K562 (cell line): Measurements from ENCODE around the gene CYYR1. TPM values are rescaled to one million over a fixed set of nuclear protein-coding genes. Genes with fewer than 3 reads are reported as not detected.

Experiments used
- ATAC-seq: fragments of 200-7000 bp; cut with Tn5 transposase; 3 replicates; pipeline ENCODE4 v1.9.1; 2020; ENCODE audit warnings: moderate library complexity
- BruUV-seq: library from RNA; stranded (reverse); fragments of 400-500 nt; replicated peaks from 2 replicates; lab custom pipeline; 2021; lab: Mats Ljungman, UMichigan
- CTCF ChIA-PET: fragments of 300-600 bp; formaldehyde crosslinking; extraction: SDS; loops from one replicate; lab custom pipeline; 2021; ENCODE audit warnings: low intra/inter-chr PET ratio; lab: Yijun Ruan, JAX
- POLR2A ChIA-PET: fragments of 300-600, 350-650 bp; sonication (Branson Sonifier 250); formaldehyde crosslinking; extraction: SDS; loops from one replicate; lab custom pipeline; 2021; ENCODE audit warnings: antibody characterized with exemption, inconsistent platforms; lab: Yijun Ruan, JAX
- DNase-seq, 4 experiments: peaks; one replicate each; pipeline versions ENCODE4 v3.0.0 to v3.0.0-alpha.2; 2011 to 2018; ENCODE audit warnings: low spot score in 3 of 4, mixed read lengths in 3 of 4; ENCODE audit errors: extremely low read depth in 1 of 4
- FAIRE-seq: peaks from 2 replicates; lab custom pipeline; 2011; peaks lifted over from hg19 to GRCh38; lab: Jason Lieb, UNC
- H2AFZ ChIP-seq: 2 replicates; pipeline ENCODE4 v1.6.0; 2011; ENCODE audit warnings: low read depth, low read length, control low read depth, inconsistent platforms
- H3K27ac ChIP-seq: fragments of 200-600 bp; 3 replicates; pipeline ENCODE4 v1.8.0; 2011; ENCODE audit warnings: low read depth, mild to moderate bottlenecking, control low read depth, inconsistent platforms, low read length, moderate library complexity, mixed read lengths; ENCODE audit errors: extremely low read depth
- H3K27me3 ChIP-seq, 2 experiments: fragments of 300-600 bp in 1 of 2; 2 replicates in 1 of 2; 3 replicates in 1 of 2; pipeline versions ENCODE4 v1.6.0 to v1.8.0; 2011; ENCODE audit warnings: inconsistent platforms in 2 of 2, low read length in 2 of 2, mild to moderate bottlenecking in 1 of 2, mixed read lengths in 1 of 2, moderate library complexity in 1 of 2; ENCODE audit not compliant: control insufficient read depth in 2 of 2, insufficient read depth in 2 of 2
- H3K36me3 ChIP-seq: fragments of 300-600 bp; 3 replicates; pipeline ENCODE4 v1.8.0; 2011; ENCODE audit warnings: mild to moderate bottlenecking, low read length, inconsistent platforms; ENCODE audit not compliant: control insufficient read depth, insufficient read depth
- H3K4me1 ChIP-seq, 2 experiments: fragments of 200-600 bp in 1 of 2; replicated peaks in 1 of 2; 2 replicates in 1 of 2; 3 replicates in 1 of 2; pipeline versions ENCODE4 v1.5.1 to v1.8.0; 2011; ENCODE audit warnings: inconsistent platforms in 2 of 2, low read length in 2 of 2, mild to moderate bottlenecking in 1 of 2, mixed read lengths in 1 of 2, moderate library complexity in 1 of 2; ENCODE audit not compliant: control insufficient read depth in 2 of 2, insufficient read depth in 2 of 2
- H3K4me2 ChIP-seq: 2 replicates; pipeline ENCODE4 v1.6.1; 2011; ENCODE audit warnings: low read length, control low read depth, inconsistent platforms, mixed read lengths; ENCODE audit not compliant: insufficient read depth
- H3K4me3 ChIP-seq: fragments of 200-600 bp; sonication (generic), shearing (Covaris generic); 2 replicates; pipeline ENCODE4 v1.5.1; 2016; ENCODE audit warnings: control low read depth, inconsistent platforms
- H3K79me2 ChIP-seq: fragments of 200-600 bp; 3 replicates; pipeline ENCODE4 v1.8.0; 2011; ENCODE audit warnings: low read length, inconsistent platforms; ENCODE audit not compliant: control insufficient read depth, insufficient read depth
- H3K9ac ChIP-seq, 2 experiments: 2 replicates each; pipeline versions ENCODE4 v1.6.0 to v1.6.1; 2011; ENCODE audit warnings: low read depth in 2 of 2, low read length in 2 of 2, control low read depth in 1 of 2, inconsistent platforms in 1 of 2, mild to moderate bottlenecking in 1 of 2, mixed read lengths in 1 of 2; ENCODE audit not compliant: insufficient read depth in 1 of 2
- H3K9me1 ChIP-seq: one replicate; pipeline ENCODE4 v1.6.0; 2011; ENCODE audit warnings: inconsistent platforms, mild to moderate bottlenecking, low read length, moderate library complexity; ENCODE audit not compliant: control insufficient read depth, insufficient read depth
- H3K9me3 ChIP-seq: replicated peaks from 2 replicates; pipeline ENCODE4 v1.5.1; 2011; ENCODE audit warnings: low read depth, low read length, inconsistent platforms; ENCODE audit not compliant: control insufficient read depth, insufficient read depth
- H4K20me1 ChIP-seq: replicated peaks from 2 replicates; pipeline ENCODE4 v1.6.1; 2011; ENCODE audit warnings: low read length, inconsistent platforms, mixed read lengths; ENCODE audit not compliant: control insufficient read depth, insufficient read depth
- ARID3B ChIP-seq: fragments of 250-450 bp; sonication (Bioruptor Pico); IDR thresholded peaks from 2 replicates; pipeline ENCODE4 v1.4.0; 2020; ENCODE audit warnings: borderline replicate concordance
- CAMTA2 ChIP-seq: fragments of 250-450 bp; sonication (Bioruptor Pico); conservative IDR thresholded peaks from 2 replicates; pipeline ENCODE4 v1.5.1; 2022
- WGBS: fragments of 100-300 bp; shearing (Covaris generic); methylation state at CpG from one replicate; pipeline ENCODE4 v1.1.6; 2016; ENCODE audit warnings: low coverage, mixed read lengths; ENCODE audit not compliant: insufficient coverage; ENCODE audit errors: missing lambda C conversion rate; 5-methylcytosine and 5-hydroxymethylcytosine counted together
- in situ Hi-C: fragments of 300-500 bp; cut with MboI; formaldehyde crosslinking; loops from 4 replicates; pipeline ENCODE4 v1.15.0; 2018; ENCODE audit warnings: inconsistent platforms, mixed read lengths
- intact Hi-C: fragments of 100-400 bp; cut with micrococcal nuclease; formaldehyde crosslinking; loops from 2 replicates; pipeline ENCODE4 v1.14.2; 2022
- polyA plus RNA-seq, 8 experiments: library from polyadenylated mRNA; depleted of rRNA in 4 of 8; stranded (reverse) in 5 of 8; unstranded in 3 of 8; fragments of >200 nt; fragmentation: Nextera tagmentation in 2 of 8; fragmentation: Illumina TruSeq in 1 of 8; extraction: Ambion mirVana in 2 of 8; extraction: Trizol in 1 of 8; gene quantifications; 2 replicates each; pipeline versions ENCODE4 v1.2.1 to v1.2.3, GENCODE V29; 2011 to 2014; ENCODE audit warnings: inconsistent platforms in 1 of 8, missing spikeins in 1 of 8
- total RNA-seq, 7 experiments: library from RNA; depleted of rRNA in 6 of 7; stranded (reverse); fragments of >200 nt in 6 of 7; fragmentation: Illumina TruSeq in 2 of 7; extraction: Trizol in 2 of 7; gene quantifications; 2 replicates each; pipeline versions ENCODE4 v1.2.1 to v1.2.3, GENCODE V29; 2011 to 2021; ENCODE audit warnings: low replicate concordance in 1 of 7
- TF ChIP-seq, protein P1 (sequence below): fragments of 450-650 bp; IDR thresholded peaks from 2 replicates; pipeline ENCODE4 v1.6.1; 2018; ENCODE audit warnings: mild to moderate bottlenecking, low read depth; ENCODE audit not compliant: partially characterized antibody
- TF ChIP-seq, protein P2 (sequence below): fragments of 250-450 bp; sonication (Bioruptor Pico); IDR thresholded peaks from 2 replicates; pipeline ENCODE4 v1.5.0; 2022; ENCODE audit warnings: mild to moderate bottlenecking

The CYYR1 gene
- total and polyA plus RNA-seq, 9 of the 15 experiments (the other 6 are each of a cell fraction or from before 2014, with no cell fraction given) = not detected

DNA sequence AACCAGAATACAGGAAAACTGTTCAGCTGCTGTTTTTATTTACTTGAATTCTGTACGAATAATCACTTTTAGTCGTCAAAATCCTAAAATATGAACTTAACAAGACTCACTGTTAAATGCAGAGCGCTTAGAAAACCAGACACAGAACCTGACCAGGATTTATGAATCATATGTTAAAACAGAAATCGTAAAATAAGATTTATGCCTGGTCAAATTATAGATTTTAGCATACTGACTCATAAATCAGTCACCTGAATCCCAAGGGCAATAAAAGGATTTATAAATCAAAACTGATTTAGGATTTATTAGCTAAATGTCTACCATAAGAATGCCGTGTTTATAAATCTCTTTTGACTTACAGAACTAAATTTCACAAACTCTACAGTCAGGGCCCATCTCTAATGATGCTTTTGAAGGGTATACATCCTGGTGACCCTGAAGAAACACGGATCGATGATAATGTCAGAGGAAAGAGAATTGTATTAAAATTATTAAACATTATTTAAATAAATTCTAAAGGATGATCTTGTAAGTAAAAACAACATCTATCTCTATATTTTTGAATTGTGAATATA, 28.8 kb downstream of the CYYR1 start:
- POLR2A ChIA-PET = no interaction called here
- CTCF ChIA-PET = no interaction called here
- no TSS peak for BruUV-seq
- FAIRE-seq (no peak), ATAC-seq (no peak), DNase-seq (no peak)
- H3K4me2 ChIP-seq = no peak overlapping the region
- TF ChIP-seq, protein P1, sequence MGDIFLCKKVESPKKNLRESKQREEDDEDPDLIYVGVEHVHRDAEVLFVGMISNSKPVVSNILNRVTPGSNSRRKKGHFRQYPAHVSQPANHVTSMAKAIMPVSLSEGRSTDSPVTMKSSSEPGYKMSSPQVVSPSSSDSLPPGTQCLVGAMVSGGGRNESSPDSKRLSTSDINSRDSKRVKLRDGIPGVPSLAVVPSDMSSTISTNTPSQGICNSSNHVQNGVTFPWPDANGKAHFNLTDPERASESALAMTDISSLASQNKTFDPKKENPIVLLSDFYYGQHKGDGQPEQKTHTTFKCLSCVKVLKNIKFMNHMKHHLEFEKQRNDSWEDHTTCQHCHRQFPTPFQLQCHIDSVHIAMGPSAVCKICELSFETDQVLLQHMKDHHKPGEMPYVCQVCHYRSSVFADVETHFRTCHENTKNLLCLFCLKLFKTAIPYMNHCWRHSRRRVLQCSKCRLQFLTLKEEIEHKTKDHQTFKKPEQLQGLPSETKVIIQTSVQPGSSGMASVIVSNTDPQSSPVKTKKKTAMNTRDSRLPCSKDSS = no peak
- TF ChIP-seq CAMTA2 (CRISPR knock-in tag) = no peak
- TF ChIP-seq, protein P2, sequence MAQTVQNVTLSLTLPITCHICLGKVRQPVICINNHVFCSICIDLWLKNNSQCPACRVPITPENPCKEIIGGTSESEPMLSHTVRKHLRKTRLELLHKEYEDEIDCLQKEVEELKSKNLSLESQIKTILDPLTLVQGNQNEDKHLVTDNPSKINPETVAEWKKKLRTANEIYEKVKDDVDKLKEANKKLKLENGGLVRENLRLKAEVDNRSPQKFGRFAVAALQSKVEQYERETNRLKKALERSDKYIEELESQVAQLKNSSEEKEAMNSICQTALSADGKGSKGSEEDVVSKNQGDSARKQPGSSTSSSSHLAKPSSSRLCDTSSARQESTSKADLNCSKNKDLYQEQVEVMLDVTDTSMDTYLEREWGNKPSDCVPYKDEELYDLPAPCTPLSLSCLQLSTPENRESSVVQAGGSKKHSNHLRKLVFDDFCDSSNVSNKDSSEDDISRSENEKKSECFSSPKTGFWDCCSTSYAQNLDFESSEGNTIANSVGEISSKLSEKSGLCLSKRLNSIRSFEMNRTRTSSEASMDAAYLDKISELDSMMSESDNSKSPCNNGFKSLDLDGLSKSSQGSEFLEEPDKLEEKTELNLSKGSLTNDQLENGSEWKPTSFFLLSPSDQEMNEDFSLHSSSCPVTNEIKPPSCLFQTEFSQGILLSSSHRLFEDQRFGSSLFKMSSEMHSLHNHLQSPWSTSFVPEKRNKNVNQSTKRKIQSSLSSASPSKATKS (CRISPR knock-in tag) = no peak
- TF ChIP-seq ARID3B (CRISPR knock-in tag) = no peak
- in situ Hi-C loops = no loop called here
- H3K79me2 ChIP-seq = no peaks in the 10 kb centered on the region
- H3K9me3 ChIP-seq = peaks cover 2% of the 10 kb centered on the region; the same call in 1 of the 2 replicates
- no peaks in the 10 kb centered on the region for H3K4me1 ChIP-seq
- H3K9me1 ChIP-seq = no peaks in the 10 kb centered on the region
- no peaks in the 10 kb centered on the region for H4K20me1 ChIP-seq
- H3K36me3 ChIP-seq = no peaks in the 10 kb centered on the region
- H3K27me3 ChIP-seq = no peaks in the 10 kb centered on the region
- WGBS = 0% methylated on average over 7 of the region's 7 CpGs
- no peak overlapping the region for H3K27ac ChIP-seq
- H2AFZ ChIP-seq = no peak overlapping the region
- no peak overlapping the region for H3K9ac ChIP-seq
- intact Hi-C loops = no loop called here
- H3K4me3 ChIP-seq = no peak overlapping the region
